Natural killer cell (primary cell): ENCODE results near the gene CACNG1. TPM values are rescaled to one million over a fixed set of nuclear protein-coding genes. Genes with fewer than 3 reads are reported as not detected.

Experiments used
- ATAC-seq, 3 donors: fragments of 150-1000 bp in 2 of 3; fragments of 200-7000 bp in 1 of 3; cut with Tn5 transposase; 1 replicate in 1 of 3; 2 replicates in 2 of 3; pipeline ENCODE4 v1.10.0; 2021; ENCODE audit warnings: mild to moderate bottlenecking in 2 of 3, moderate library complexity in 2 of 3
- DNase-seq, 2 donors: peaks; one replicate each; pipeline versions ENCODE4 v3.0.0 to v3.0.0-alpha.2; 2013 to 2021; ENCODE audit warnings: mixed read lengths in 1 of 2
- H3K27ac ChIP-seq: one replicate; pipeline ENCODE4 v1.5.1; 2013; ENCODE audit warnings: mild to moderate bottlenecking, low read length
- H3K27me3 ChIP-seq: one replicate; pipeline ENCODE4 v1.6.1; 2013; ENCODE audit warnings: low read length; ENCODE audit not compliant: control insufficient read depth, insufficient read depth
- H3K36me3 ChIP-seq: one replicate; pipeline ENCODE4 v1.6.1; 2013; ENCODE audit warnings: low read length; ENCODE audit not compliant: control insufficient read depth, insufficient read depth
- H3K4me1 ChIP-seq: one replicate; pipeline ENCODE4 v1.6.1; 2013; ENCODE audit warnings: low read length; ENCODE audit not compliant: control insufficient read depth, insufficient read depth
- H3K4me3 ChIP-seq: one replicate; pipeline ENCODE4 v1.5.1; 2013; ENCODE audit warnings: low read length
- H3K9me3 ChIP-seq: one replicate; pipeline ENCODE4 v1.6.1; 2013; ENCODE audit warnings: low read length; ENCODE audit not compliant: control insufficient read depth, insufficient read depth
- H3K27ac Mint-ChIP-seq, 2 donors: one replicate each; pipeline ENCODE4 v1.8.0; 2022; ENCODE audit warnings: mild to moderate bottlenecking in 2 of 2, mixed read lengths in 2 of 2, moderate library complexity in 1 of 2
- H3K27me3 Mint-ChIP-seq, 2 donors: one replicate each; pipeline ENCODE4 v1.8.0; 2022; ENCODE audit warnings: low read depth in 2 of 2, mixed read lengths in 2 of 2
- H3K36me3 Mint-ChIP-seq: one replicate; pipeline ENCODE4 v1.8.0; 2022; ENCODE audit warnings: mixed read lengths
- H3K4me1 Mint-ChIP-seq, 2 donors: one replicate each; pipeline ENCODE4 v1.8.0; 2022; ENCODE audit warnings: mixed read lengths in 2 of 2
- H3K4me3 Mint-ChIP-seq: one replicate; pipeline ENCODE4 v1.8.0; 2022; ENCODE audit warnings: mild to moderate bottlenecking, moderate library complexity, mixed read lengths
- H3K9me3 Mint-ChIP-seq, 2 donors: one replicate each; pipeline ENCODE4 v1.8.0; 2022; ENCODE audit warnings: mixed read lengths in 2 of 2
- WGBS: methylation state at CpG from one replicate; pipeline ENCODE4 v1.1.7; 2013; ENCODE audit warnings: missing lambda C conversion rate; ENCODE audit not compliant: insufficient coverage; 5-methylcytosine and 5-hydroxymethylcytosine counted together
- intact Hi-C: fragments of 100-400 bp; cut with micrococcal nuclease; formaldehyde crosslinking; loops from one replicate; pipeline ENCODE4 v1.14.2; 2022
- total RNA-seq, 4 donors: library from RNA; stranded (reverse); fragments of 120-200 nt in 1 of 4; gene quantifications; one replicate each; pipeline versions ENCODE4 v1.2.3 to v1.2.4, GENCODE V29; 2013 to 2022
- TF ChIP-seq, protein P1 (sequence below): fragments of 200-600 bp; IDR thresholded peaks from one replicate; pipeline ENCODE4 v1.8.0; 2022; ENCODE audit warnings: antibody characterized with exemption

The CACNG1 gene, protein sequence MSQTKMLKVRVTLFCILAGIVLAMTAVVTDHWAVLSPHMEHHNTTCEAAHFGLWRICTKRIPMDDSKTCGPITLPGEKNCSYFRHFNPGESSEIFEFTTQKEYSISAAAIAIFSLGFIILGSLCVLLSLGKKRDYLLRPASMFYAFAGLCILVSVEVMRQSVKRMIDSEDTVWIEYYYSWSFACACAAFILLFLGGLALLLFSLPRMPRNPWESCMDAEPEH
- not detected for total RNA-seq
- not detected for total RNA-seq (2013)

DNA sequence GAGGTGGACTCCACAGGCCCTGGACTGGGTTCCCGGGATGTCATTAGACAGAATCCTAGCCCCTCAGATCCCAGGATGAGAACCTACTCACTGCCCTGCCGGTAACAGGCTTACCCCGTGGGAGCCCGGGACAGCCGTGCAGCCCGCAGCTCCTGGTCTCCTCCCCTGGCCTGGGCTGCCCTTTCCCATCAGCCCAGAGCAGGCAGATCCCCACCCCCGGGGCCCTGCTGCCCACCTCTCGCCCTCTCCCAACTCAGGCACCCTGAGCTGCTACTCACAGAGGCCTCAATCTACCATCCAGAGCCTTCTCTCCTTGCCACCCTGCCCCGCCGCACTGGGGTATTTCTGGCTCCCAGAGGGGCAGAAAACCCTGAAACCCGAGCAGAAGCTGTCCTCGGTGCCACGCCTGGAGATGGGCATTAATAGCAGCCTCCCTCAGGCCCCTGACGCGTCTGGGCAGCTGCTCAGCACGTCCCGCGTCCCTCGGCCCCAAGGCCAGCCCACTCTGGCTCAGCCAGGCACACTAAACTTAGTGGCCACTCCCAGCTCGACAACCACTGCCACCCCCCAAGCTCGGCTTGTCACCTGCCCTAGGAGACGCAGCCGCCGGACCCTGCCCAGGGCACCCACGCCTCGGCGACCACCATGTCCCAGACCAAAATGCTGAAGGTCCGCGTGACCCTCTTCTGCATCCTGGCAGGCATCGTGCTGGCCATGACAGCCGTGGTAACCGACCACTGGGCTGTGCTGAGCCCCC lies at the start of gene CACNG1:
TSS of gene CACNG1 (plus strand) at position 539 of the 757 bp plus-strand sequence. CDS start at position 646, 107 bp downstream.
- peaks cover 12% of the 10 kb centered on the region for H3K9me3 ChIP-seq
- no peaks in the 10 kb centered on the region for H3K4me1 ChIP-seq
- Mint-ChIP-seq H3K4me1 (no peaks in the 10 kb centered on the region), H3K9me3 (peaks cover 2 to 9% of the 10 kb centered on the region in 2 donors), H3K4me3 (no peak within 1 kb of the TSS), H3K36me3 (peaks cover 18% of the 10 kb centered on the region), H3K27me3 (no peaks in the 10 kb centered on the region), H3K27ac (no peak within 1 kb of the TSS)
- TF ChIP-seq, protein P1, sequence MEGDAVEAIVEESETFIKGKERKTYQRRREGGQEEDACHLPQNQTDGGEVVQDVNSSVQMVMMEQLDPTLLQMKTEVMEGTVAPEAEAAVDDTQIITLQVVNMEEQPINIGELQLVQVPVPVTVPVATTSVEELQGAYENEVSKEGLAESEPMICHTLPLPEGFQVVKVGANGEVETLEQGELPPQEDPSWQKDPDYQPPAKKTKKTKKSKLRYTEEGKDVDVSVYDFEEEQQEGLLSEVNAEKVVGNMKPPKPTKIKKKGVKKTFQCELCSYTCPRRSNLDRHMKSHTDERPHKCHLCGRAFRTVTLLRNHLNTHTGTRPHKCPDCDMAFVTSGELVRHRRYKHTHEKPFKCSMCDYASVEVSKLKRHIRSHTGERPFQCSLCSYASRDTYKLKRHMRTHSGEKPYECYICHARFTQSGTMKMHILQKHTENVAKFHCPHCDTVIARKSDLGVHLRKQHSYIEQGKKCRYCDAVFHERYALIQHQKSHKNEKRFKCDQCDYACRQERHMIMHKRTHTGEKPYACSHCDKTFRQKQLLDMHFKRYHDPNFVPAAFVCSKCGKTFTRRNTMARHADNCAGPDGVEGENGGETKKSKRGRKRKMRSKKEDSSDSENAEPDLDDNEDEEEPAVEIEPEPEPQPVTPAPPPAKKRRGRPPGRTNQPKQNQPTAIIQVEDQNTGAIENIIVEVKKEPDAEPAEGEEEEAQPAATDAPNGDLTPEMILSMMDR = no peak
- intact Hi-C loops = no loop called here
- 91% methylated on average over 32 of the region's 32 CpGs for WGBS
- H3K27ac ChIP-seq = no peak within 1 kb of the TSS
- H3K27me3 ChIP-seq = no peaks in the 10 kb centered on the region
- no peak for DNase-seq
- ATAC-seq = no peak
- H3K36me3 ChIP-seq = no peaks in the 10 kb centered on the region
- no peak within 1 kb of the TSS for H3K4me3 ChIP-seq

DNA sequence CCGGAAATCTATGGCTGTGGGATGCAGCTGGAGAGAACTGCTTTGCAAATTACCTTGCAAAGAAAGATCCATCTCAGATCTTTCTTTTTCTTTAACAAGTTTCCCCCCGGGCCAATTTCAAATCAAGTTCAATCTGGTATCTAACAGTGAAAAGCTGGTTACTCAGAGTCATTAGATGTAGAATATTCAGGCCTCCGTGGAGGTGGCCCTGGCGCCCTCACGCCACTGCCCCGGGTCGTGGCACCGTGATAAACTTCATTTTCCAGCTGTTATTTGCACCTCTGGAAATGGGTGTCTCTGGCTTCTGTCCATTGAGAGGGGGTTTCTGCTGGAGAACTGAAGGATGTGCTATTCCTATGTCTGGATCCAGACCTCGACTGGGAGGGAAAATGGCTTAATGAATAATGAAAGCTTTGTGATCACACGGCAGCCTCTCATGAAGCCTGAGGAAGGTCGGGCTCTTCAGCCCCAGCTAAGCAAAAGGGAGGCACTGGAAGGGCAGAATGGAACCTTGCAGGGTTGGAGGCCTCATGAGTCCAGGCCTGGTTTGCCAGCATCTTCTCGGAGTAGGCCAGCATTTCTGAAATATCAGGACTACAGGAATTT lies 49.3 kb upstream of the CACNG1 start:
- no peak overlapping the region for H3K4me3 ChIP-seq
- ATAC-seq = no peak
- H3K4me1 ChIP-seq = no peaks in the 10 kb centered on the region
- Mint-ChIP-seq H3K9me3 (no peaks in the 10 kb centered on the region), H3K4me1 (no peaks in the 10 kb centered on the region), H3K27ac (no peak overlapping the region), H3K4me3 (no peak overlapping the region), H3K27me3 (peaks cover 0 to 15% of the 10 kb centered on the region in 2 donors), H3K36me3 (no peaks in the 10 kb centered on the region)
- H3K27ac ChIP-seq = no peak overlapping the region
- no peaks in the 10 kb centered on the region for H3K9me3 ChIP-seq
- 89% methylated on average over 12 of the region's 12 CpGs for WGBS
- intact Hi-C loops = no loop called here
- no peak for DNase-seq
- TF ChIP-seq, protein P1 = no peak
- H3K27me3 ChIP-seq = no peaks in the 10 kb centered on the region
- H3K36me3 ChIP-seq = no peaks in the 10 kb centered on the region

DNA sequence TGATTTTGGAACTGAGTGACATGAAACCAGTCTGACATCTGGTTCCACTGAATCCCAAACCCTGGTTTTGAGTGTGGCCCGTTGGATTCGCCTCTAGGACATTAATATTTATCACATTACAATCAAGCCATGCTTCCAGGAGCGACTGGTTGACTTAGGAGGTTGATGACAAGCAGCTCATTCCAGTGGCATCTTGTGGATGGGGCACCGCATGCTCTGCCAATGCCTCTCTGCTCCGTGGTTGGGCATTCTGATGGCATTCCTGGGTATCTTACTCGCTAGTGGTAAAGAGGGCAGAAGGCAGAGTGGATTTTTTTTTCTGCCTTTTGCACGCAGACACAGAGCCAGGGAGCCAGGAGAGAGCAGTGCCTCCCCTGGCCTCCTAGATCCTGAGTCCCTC lies 48.4 kb upstream of the CACNG1 start:
- H3K9me3 Mint-ChIP-seq = no peaks in the 10 kb centered on the region
- H3K9me3 ChIP-seq = no peaks in the 10 kb centered on the region
- ATAC-seq = no peak
- no peaks in the 10 kb centered on the region for H3K27me3 ChIP-seq
- no peak overlapping the region for H3K27ac Mint-ChIP-seq
- peaks cover 0 to 15% of the 10 kb centered on the region in 2 donors for H3K27me3 Mint-ChIP-seq
- DNase-seq = no peak
- no peak overlapping the region for H3K4me3 Mint-ChIP-seq
- intact Hi-C loops = no loop called here
- WGBS = 93% methylated on average over 7 of the region's 7 CpGs
- H3K36me3 Mint-ChIP-seq = no peaks in the 10 kb centered on the region
- H3K27ac ChIP-seq = no peak overlapping the region
- no peaks in the 10 kb centered on the region for H3K4me1 Mint-ChIP-seq
- no peak overlapping the region for H3K4me3 ChIP-seq
- TF ChIP-seq, protein P1 = no peak
- H3K36me3 ChIP-seq = no peaks in the 10 kb centered on the region
- H3K4me1 ChIP-seq = no peaks in the 10 kb centered on the region
